WTC11 (cell line): ENCODE results near the gene TRMT2B. TPM values are rescaled to one million over a fixed set of nuclear protein-coding genes. Genes with fewer than 3 reads are reported as not detected.
"Not testable (repeated sequence)": the region's sequence is repeated elsewhere in the genome, so short reads cannot be mapped to it uniquely, and the experiment has no call there.

ENCODE experiments used
- ATAC-seq: fragments of 200-7000 bp; cut with Tn5 transposase; 2 replicates; pipeline ENCODE4 v1.10.0; 2021; ENCODE audit warnings: mild to moderate bottlenecking, moderate library complexity
- CTCF ChIA-PET: fragments of 300-600 bp; sonication (Branson Sonifier 250); formaldehyde crosslinking; loops from one replicate; lab custom pipeline; 2021; ENCODE audit warnings: antibody characterized with exemption; lab: Charles Lee
- POLR2A ChIA-PET: fragments of 350-600 bp; sonication (Branson Sonifier 250); formaldehyde crosslinking; loops from one replicate; lab custom pipeline; 2021; ENCODE audit warnings: antibody characterized with exemption; lab: Charles Lee
- DNase-seq: peaks from one replicate; pipeline ENCODE4 v3.0.0; 2021; ENCODE audit warnings: low spot score
- H3K27ac Mint-ChIP-seq: 2 replicates; pipeline ENCODE4 v1.8.0; 2021; ENCODE audit warnings: mixed read lengths
- H3K27me3 Mint-ChIP-seq: 2 replicates; pipeline ENCODE4 v1.8.0; 2021; ENCODE audit warnings: low read depth, mild to moderate bottlenecking, moderate library complexity, mixed read lengths
- H3K36me3 Mint-ChIP-seq: 2 replicates; pipeline ENCODE4 v1.8.0; 2021; ENCODE audit warnings: mixed read lengths
- H3K4me1 Mint-ChIP-seq: 2 replicates; pipeline ENCODE4 v1.8.0; 2022; ENCODE audit warnings: mixed read lengths
- H3K4me3 Mint-ChIP-seq: 2 replicates; pipeline ENCODE4 v1.8.0; 2021; ENCODE audit warnings: mild to moderate bottlenecking, moderate library complexity, mixed read lengths
- H3K9me3 Mint-ChIP-seq: 2 replicates; pipeline ENCODE4 v1.8.0; 2021; ENCODE audit warnings: mixed read lengths
- ESRRA ChIP-seq: sonication (generic); formaldehyde crosslinking; IDR thresholded peaks from 2 replicates; pipeline ENCODE4 v1.8.1; 2022; ENCODE audit warnings: mild to moderate bottlenecking, missing genetic modification reagents, borderline replicate concordance
- FOXP1 ChIP-seq: sonication (generic); formaldehyde crosslinking; IDR thresholded peaks from 2 replicates; pipeline ENCODE4 v1.8.0; 2022; ENCODE audit warnings: missing genetic modification reagents, mild to moderate bottlenecking, moderate library complexity, borderline replicate concordance
- NR3C1 ChIP-seq: sonication (generic); formaldehyde crosslinking; conservative IDR thresholded peaks from 2 replicates; pipeline ENCODE4 v1.8.1; 2023; ENCODE audit warnings: low read depth, mild to moderate bottlenecking, missing genetic modification reagents
- OVOL2 ChIP-seq: fragments of 250-450 bp; sonication (Bioruptor Pico); IDR thresholded peaks from 2 replicates; pipeline ENCODE4 v1.9.0; 2021; ENCODE audit warnings: mild to moderate bottlenecking, borderline replicate concordance
- PRRX2 ChIP-seq: fragments of 250-450 bp; sonication (Bioruptor Pico); IDR thresholded peaks from 2 replicates; pipeline ENCODE4 v1.8.0; 2021; ENCODE audit warnings: mild to moderate bottlenecking
- RORB ChIP-seq: fragments of 250-450 bp; sonication (Bioruptor Pico); IDR thresholded peaks from 2 replicates; pipeline ENCODE4 v1.9.0; 2021; ENCODE audit warnings: mild to moderate bottlenecking
- TCF7 ChIP-seq: sonication (generic); formaldehyde crosslinking; IDR thresholded peaks from 2 replicates; pipeline ENCODE4 v1.8.0; 2022; ENCODE audit warnings: mild to moderate bottlenecking, low read depth, missing genetic modification reagents, moderate library complexity
- ZNF317 ChIP-seq: sonication (generic); formaldehyde crosslinking; IDR thresholded peaks from 2 replicates; pipeline ENCODE4 v1.8.1; 2023; ENCODE audit warnings: low read depth, mild to moderate bottlenecking, moderate library complexity, missing genetic modification reagents, borderline replicate concordance
- ZNF532 ChIP-seq: fragments of 250-450 bp; sonication (Bioruptor Pico); IDR thresholded peaks from 2 replicates; pipeline ENCODE4 v1.9.0; 2021; ENCODE audit warnings: mild to moderate bottlenecking, borderline replicate concordance
- ZSCAN18 ChIP-seq: fragments of 250-450 bp; sonication (Bioruptor Pico); IDR thresholded peaks from 2 replicates; pipeline ENCODE4 v2.1.2; 2022; ENCODE audit warnings: mild to moderate bottlenecking, moderate library complexity
- total RNA-seq: library from RNA; stranded (reverse); gene quantifications from 3 replicates; pipeline ENCODE4 v1.2.3, GENCODE V29; 2021
- TF ChIP-seq, protein P1 (sequence below): fragments of 250-450 bp; sonication (Bioruptor Pico); IDR thresholded peaks from 2 replicates; pipeline ENCODE4 v1.9.0; 2021; ENCODE audit warnings: mild to moderate bottlenecking
- TF ChIP-seq, protein P2 (sequence below): fragments of 250-450 bp; sonication (Bioruptor Pico); IDR thresholded peaks from 2 replicates; pipeline ENCODE4 v1.9.0; 2021; ENCODE audit warnings: mild to moderate bottlenecking
- TF ChIP-seq, protein P3 (sequence below): sonication (generic); formaldehyde crosslinking; IDR thresholded peaks from 2 replicates; pipeline ENCODE4 v1.8.1; 2022; ENCODE audit warnings: mild to moderate bottlenecking, missing genetic modification reagents, moderate library complexity, borderline replicate concordance
- TF ChIP-seq, protein P4 (sequence below): sonication (generic); formaldehyde crosslinking; IDR thresholded peaks from 2 replicates; pipeline ENCODE4 v1.8.0; 2023; ENCODE audit warnings: missing genetic modification reagents
- TF ChIP-seq, protein P5 (sequence below): sonication (generic); formaldehyde crosslinking; IDR thresholded peaks from 2 replicates; pipeline ENCODE4 v1.8.0; 2023; ENCODE audit warnings: missing genetic modification reagents, mild to moderate bottlenecking, borderline replicate concordance

The TRMT2B gene
- total RNA-seq, 1 experiment from 2014 or later, result 14.3 TPM

DNA sequence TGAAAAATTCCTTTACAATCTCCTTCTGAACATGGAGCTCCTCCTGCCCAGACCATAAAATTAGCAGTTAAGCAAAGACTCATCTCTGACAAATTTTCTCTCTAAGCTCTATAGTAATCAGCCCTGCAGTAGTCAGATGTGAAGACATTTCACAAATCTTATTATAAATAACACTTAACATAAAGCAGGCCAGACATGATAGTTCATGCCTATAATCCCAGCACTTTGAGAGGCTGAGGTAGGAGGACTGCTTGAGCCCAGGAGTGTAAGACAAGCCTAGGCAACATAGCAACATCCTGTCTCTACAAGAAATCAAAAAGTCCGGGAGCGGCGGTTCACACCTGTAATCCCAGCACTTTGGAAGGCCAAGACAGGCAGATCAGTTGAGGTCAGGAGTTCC lies 29.9 kb downstream of the TRMT2B start:
- TF ChIP-seq, protein P1, sequence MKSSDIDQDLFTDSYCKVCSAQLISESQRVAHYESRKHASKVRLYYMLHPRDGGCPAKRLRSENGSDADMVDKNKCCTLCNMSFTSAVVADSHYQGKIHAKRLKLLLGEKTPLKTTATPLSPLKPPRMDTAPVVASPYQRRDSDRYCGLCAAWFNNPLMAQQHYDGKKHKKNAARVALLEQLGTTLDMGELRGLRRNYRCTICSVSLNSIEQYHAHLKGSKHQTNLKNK (CRISPR knock-in tag), result no peak
- TF ChIP-seq TCF7 (no peak), ESRRA (no peak), ZNF317 (CRISPR knock-in tag) (no peak), PRRX2 (CRISPR knock-in tag) (no peak), ZSCAN18 (CRISPR knock-in tag) (no peak)
- TF ChIP-seq, protein P2, sequence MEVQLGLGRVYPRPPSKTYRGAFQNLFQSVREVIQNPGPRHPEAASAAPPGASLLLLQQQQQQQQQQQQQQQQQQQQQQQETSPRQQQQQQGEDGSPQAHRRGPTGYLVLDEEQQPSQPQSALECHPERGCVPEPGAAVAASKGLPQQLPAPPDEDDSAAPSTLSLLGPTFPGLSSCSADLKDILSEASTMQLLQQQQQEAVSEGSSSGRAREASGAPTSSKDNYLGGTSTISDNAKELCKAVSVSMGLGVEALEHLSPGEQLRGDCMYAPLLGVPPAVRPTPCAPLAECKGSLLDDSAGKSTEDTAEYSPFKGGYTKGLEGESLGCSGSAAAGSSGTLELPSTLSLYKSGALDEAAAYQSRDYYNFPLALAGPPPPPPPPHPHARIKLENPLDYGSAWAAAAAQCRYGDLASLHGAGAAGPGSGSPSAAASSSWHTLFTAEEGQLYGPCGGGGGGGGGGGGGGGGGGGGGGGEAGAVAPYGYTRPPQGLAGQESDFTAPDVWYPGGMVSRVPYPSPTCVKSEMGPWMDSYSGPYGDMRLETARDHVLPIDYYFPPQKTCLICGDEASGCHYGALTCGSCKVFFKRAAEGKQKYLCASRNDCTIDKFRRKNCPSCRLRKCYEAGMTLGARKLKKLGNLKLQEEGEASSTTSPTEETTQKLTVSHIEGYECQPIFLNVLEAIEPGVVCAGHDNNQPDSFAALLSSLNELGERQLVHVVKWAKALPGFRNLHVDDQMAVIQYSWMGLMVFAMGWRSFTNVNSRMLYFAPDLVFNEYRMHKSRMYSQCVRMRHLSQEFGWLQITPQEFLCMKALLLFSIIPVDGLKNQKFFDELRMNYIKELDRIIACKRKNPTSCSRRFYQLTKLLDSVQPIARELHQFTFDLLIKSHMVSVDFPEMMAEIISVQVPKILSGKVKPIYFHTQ, result no peak
- peaks cover 21% of the 10 kb centered on the region for H3K36me3 Mint-ChIP-seq
- no peaks in the 10 kb centered on the region for H3K4me1 Mint-ChIP-seq
- ChIA-PET POLR2A (no interaction called here), CTCF (no interaction called here)
- H3K27ac Mint-ChIP-seq, result no peak overlapping the region
- H3K27me3 Mint-ChIP-seq, result no peaks in the 10 kb centered on the region
- DNase-seq (no peak), ATAC-seq (no peak)
- H3K4me3 Mint-ChIP-seq, result no peak overlapping the region
- no peaks in the 10 kb centered on the region for H3K9me3 Mint-ChIP-seq

DNA sequence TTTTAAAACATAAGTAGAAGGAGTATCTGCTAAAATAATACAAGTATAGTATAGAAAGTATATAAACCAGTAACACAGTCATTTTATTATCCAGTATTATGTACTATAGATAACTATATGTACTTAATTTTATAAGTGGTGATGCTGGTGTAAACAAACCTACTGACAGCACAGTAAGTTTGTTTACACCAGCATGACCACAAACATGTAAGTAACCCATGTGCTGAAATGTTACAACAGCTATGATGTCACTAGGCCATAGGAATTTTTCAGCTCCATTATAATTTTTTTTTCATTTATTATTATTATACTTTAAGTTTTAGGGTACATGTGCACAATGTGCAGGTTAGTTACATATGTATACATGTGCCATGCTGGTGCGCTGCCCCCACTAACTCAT lies 39.9 kb downstream of the TRMT2B start:
- CTCF ChIA-PET, result not testable (repeated sequence)

GRCh38 chrX:101009090-101009489 lies 42.8 kb downstream of the TRMT2B start:
- no peak overlapping the region for H3K4me3 Mint-ChIP-seq
- no peaks in the 10 kb centered on the region for H3K4me1 Mint-ChIP-seq
- CTCF ChIA-PET, result no interaction called here
- POLR2A ChIA-PET, result no interaction called here
- H3K36me3 Mint-ChIP-seq, result peaks cover 11% of the 10 kb centered on the region
- H3K27ac Mint-ChIP-seq, result no peak overlapping the region
- DNase-seq, result no peak
- no peak for ATAC-seq
- no peaks in the 10 kb centered on the region for H3K9me3 Mint-ChIP-seq
- H3K27me3 Mint-ChIP-seq, result no peaks in the 10 kb centered on the region
- TF ChIP-seq, protein P3, sequence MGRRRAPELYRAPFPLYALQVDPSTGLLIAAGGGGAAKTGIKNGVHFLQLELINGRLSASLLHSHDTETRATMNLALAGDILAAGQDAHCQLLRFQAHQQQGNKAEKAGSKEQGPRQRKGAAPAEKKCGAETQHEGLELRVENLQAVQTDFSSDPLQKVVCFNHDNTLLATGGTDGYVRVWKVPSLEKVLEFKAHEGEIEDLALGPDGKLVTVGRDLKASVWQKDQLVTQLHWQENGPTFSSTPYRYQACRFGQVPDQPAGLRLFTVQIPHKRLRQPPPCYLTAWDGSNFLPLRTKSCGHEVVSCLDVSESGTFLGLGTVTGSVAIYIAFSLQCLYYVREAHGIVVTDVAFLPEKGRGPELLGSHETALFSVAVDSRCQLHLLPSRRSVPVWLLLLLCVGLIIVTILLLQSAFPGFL, result no peak
- TF ChIP-seq ZNF532 (CRISPR knock-in tag), result no peak
- no peak for TF ChIP-seq NR3C1 (CRISPR knock-in tag)
- TF ChIP-seq OVOL2 (CRISPR knock-in tag), result no peak
- TF ChIP-seq, protein P4, sequence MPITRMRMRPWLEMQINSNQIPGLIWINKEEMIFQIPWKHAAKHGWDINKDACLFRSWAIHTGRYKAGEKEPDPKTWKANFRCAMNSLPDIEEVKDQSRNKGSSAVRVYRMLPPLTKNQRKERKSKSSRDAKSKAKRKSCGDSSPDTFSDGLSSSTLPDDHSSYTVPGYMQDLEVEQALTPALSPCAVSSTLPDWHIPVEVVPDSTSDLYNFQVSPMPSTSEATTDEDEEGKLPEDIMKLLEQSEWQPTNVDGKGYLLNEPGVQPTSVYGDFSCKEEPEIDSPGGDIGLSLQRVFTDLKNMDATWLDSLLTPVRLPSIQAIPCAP (CRISPR knock-in tag), result no peak
- TF ChIP-seq, protein P5, sequence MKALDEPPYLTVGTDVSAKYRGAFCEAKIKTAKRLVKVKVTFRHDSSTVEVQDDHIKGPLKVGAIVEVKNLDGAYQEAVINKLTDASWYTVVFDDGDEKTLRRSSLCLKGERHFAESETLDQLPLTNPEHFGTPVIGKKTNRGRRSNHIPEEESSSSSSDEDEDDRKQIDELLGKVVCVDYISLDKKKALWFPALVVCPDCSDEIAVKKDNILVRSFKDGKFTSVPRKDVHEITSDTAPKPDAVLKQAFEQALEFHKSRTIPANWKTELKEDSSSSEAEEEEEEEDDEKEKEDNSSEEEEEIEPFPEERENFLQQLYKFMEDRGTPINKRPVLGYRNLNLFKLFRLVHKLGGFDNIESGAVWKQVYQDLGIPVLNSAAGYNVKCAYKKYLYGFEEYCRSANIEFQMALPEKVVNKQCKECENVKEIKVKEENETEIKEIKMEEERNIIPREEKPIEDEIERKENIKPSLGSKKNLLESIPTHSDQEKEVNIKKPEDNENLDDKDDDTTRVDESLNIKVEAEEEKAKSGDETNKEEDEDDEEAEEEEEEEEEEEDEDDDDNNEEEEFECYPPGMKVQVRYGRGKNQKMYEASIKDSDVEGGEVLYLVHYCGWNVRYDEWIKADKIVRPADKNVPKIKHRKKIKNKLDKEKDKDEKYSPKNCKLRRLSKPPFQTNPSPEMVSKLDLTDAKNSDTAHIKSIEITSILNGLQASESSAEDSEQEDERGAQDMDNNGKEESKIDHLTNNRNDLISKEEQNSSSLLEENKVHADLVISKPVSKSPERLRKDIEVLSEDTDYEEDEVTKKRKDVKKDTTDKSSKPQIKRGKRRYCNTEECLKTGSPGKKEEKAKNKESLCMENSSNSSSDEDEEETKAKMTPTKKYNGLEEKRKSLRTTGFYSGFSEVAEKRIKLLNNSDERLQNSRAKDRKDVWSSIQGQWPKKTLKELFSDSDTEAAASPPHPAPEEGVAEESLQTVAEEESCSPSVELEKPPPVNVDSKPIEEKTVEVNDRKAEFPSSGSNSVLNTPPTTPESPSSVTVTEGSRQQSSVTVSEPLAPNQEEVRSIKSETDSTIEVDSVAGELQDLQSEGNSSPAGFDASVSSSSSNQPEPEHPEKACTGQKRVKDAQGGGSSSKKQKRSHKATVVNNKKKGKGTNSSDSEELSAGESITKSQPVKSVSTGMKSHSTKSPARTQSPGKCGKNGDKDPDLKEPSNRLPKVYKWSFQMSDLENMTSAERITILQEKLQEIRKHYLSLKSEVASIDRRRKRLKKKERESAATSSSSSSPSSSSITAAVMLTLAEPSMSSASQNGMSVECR (CRISPR knock-in tag), result no peak
- no peak for TF ChIP-seq FOXP1 (CRISPR knock-in tag)
- no peak for TF ChIP-seq RORB (CRISPR knock-in tag)

More for the DNA sequence above, 39.9 kb downstream of the TRMT2B start:
- H3K9me3 Mint-ChIP-seq, H3K27me3 Mint-ChIP-seq, H3K4me1 Mint-ChIP-seq, H3K4me3 Mint-ChIP-seq, H3K27ac Mint-ChIP-seq, POLR2A ChIA-PET, ATAC-seq, DNase-seq: not testable (repeated sequence)
- H3K36me3 Mint-ChIP-seq, result peaks cover 25% of the 10 kb centered on the region
